GM18502 (cell line): ENCODE data around the gene EIF4G2.
A peak's percentile ranks its signal among the peaks of the same experiment; 100 is the strongest.

Source experiments
- ATAC-seq: cut with Tn5 transposase; IDR thresholded peaks from one replicate; pipeline ENCODE4 v1.9.1; 2021; ENCODE audit warnings: mild to moderate bottlenecking; ENCODE audit not compliant: unreplicated experiment, poor library complexity

EIF4G2 gene

DNA sequence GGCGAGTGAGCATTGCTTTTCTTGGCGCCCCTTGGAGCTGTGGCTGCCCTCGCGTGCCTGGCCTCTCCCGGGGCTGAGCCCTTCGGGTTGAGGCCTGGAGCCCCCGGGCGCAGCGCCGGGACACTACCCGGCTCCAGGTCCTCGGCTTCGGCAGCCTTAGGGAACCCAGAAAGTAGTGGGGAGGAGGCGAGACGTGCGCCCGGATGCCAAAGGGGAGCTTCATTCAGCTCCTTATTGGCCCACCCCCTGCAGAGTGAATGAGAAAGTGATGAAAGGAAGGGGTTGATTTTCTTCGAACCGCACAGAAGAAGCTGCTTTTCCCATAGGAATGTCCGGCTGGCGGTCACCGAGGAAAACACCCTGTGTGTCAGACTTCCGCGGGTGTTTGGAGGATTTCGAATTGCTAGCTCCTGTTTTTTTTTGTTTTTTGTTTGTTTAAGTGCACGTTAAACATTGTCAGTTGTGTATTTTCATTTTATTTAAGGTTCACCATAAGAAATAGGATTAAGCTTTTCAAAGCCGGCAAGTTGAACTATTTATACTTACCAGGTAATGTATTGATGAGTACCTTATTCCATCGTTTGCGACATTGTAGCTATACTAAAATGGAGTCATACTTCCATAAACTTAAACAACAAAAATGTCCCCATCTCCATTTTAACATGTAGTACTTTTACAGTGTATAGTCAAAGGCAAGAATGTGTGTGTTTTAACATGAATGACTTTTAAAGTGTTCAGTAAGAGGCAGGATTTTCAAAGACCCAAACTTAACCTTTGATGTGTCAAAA is 841 bp upstream of the EIF4G2 start:
- ATAC-seq, result peak; percentile 31

DNA sequence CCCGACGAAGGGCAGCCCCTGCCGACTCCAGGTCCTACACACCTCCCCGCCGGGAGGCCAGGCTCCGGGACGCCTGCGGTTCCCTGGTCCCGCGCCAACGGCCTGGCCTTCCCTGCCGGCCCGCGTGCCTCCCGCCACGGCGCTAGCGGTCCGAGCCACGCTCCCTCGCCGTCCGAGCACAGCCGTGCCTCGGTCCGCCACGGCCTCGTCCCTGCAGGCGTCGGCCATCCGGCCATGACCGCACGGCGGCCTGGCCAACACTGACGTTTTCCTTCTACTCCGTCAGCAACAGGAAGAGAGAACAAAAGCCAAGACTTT is 532 bp downstream of the EIF4G2 start:
- ATAC-seq, result no peak

DNA sequence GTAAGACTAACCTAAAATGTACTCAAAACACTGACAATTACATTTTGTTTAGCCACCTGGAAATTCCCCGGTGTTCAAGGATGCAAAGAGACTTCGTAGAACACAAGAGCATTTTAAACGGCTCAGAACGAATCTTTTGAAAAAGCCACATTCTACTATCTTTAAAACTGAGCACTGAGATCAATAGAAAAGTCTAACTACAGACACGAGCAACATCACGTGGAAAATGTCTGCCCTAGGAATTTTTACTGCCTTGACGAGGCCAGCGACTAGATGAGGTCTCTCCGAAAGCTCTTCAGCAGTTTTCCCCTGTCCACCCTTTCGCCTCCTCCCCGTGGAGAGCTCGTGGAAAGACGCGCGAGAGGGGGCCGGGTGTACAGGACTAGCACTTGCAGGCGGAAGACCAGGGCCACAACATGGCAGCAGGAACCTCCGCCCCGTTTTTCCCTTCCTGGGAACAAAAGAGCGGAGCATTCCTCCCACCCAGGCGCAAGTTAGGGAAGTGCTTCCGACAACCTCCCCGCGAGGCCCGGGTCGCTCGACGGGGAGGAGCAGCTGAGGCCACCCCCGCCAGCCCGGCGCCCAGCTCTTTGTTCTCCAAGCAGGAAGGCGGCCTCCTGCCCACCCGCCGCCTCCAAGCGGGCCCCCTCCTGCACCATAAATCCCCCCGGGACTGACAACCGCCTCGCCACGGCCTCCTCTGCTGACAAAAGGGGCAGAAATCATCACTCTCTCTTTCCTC is 1.1 kb downstream of the EIF4G2 start:
- ATAC-seq, result peak; percentile 7

DNA sequence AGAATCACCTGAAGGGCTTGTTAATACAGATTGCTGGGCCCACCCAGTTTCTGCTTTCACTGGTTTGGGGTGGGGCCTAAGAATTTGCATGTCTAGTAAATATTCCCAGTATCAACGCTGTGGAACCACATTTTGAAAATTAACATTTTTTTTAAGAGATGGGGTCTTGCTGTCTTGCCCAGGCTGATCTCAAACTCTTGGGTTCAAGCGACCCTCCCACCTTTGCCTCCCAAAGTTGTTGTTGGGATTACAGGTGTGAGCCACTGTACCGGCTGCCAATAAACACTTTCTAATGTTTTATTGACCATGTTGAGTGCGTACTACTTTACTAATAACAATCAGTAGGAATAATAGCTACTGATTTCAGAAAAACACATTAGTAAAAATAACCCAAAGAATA is 2.5 kb downstream of the EIF4G2 start:
- no peak for ATAC-seq

GRCh38 chr11:10805741-10806140 is 3.0 kb downstream of the EIF4G2 start:
- ATAC-seq, result no peak

DNA sequence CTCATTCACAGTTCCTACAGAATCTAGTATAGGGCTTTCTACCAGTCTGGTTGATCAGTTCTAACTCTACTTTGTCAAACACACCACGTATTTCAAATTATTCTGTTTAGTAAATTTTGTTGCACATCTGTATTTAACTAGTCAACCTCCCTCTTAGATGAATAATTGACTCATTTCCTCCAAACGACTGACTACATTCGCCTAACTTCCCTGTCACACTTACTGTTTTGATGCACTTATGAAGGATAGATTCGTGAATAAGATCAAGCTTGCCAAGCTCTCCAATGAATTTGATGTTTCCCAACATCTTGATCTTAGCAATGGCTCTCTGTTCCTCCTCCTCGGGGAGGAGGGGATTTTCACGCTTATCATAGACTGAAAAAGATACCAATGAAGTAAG is 5.0 kb downstream of the EIF4G2 start:
- ATAC-seq, result no peak

GRCh38 chr11:10800292-10800691 is 8.4 kb downstream of the EIF4G2 start:
- no peak for ATAC-seq

DNA sequence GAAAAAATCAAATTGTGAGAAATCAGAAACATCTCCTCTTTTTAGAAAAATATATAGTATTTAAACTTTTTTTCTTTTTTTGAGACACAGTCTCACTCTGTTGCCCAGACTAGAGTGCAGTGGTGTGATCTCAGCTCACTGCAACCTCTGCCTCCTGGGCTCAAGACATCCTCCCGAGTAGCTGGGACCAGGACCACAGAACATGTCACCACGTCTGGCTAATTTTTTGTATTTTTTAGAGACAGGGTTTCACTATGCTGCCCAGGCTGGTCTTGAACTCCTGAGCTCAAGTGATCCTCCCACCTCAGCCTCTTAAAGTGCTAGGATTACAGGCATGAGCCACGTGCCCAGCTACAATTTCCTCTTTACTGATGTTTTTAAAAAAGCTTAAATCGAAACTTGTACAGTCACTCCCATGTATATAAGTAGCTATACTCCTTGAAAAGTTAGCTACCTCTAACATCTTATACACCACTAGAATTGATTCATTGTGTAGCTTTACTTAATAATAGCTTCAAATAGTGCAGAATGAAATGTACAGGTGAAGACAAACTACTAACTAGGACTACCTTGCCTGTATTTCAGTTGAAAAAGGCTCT is 10.3 kb downstream of the EIF4G2 start:
- ATAC-seq, result no peak

DNA sequence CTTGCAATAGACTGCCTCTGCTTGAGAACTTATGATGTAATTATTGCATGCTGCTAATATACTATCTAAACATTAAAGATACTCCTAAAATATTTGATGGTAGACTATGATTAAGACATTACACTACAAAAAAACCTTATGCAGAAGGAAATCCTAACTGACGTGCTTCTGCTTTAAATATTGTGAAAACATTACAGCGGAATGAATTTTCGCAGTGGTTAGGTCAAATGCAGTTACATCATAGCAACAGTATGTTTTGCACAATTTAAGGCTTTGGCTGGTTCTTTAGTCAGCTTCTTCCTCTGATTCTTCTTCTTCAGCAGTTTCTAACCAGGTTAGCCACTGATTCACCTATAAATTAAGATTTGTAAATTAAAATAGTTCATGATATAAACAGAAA is 11.2 kb downstream of the EIF4G2 start:
- ATAC-seq, result no peak

DNA sequence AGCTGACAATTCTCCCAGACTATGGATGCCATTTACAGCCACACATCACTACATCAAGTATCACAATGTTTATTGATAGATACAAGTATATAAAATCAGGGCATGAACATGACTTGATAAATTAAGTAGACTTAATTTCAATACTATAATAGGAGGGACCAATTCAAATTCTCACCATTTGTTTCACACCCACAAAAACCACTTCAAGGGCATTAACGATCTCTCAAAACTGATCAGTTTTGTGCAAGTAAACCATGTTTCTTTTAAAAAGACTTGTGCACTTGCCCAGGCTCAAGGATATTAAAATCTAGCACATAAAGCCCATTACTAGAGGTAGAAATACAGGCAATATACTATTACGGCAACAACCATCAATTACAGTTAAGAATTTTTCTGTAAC is 11.7 kb downstream of the EIF4G2 start:
- ATAC-seq, result no peak

GRCh38 chr11:10796191-10796590 is 12.5 kb downstream of the EIF4G2 start:
- no peak for ATAC-seq

DNA sequence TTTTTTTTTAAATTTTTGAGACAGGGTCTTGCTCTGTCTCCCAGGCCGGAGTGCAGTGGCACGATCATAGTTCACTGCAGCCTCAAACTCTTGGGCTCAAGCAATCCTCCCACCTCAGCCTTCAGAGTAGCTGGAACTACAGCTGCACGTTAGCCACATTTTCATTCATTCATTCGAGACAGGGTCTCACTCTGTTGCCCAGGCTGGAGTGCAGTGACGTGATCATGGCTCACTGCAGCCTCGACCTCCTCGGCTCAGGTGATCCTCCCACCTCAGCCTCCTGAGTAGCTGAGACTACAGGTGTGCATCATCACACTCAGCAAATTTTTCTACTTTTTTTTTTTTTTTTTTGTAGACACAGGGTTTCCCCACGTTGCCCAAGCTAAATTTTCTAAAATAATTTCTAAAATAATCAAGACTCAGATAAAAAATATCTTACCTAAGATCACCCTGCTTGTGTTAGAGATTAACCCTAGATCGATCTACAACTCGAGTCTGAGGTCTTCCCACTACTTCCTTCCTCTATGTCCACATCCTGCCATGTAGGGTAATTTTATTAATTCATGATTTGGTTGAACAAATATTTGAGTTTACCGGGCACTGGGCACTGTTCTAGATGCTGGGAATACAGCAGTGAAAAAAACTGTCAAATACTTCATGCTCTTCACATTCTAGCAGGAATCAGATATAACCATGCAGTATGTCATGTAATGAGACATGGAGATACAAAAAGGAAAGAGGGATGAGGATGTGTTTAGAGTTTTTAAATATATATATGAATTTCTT is 15.1 kb downstream of the EIF4G2 start:
- ATAC-seq, result no peak

DNA sequence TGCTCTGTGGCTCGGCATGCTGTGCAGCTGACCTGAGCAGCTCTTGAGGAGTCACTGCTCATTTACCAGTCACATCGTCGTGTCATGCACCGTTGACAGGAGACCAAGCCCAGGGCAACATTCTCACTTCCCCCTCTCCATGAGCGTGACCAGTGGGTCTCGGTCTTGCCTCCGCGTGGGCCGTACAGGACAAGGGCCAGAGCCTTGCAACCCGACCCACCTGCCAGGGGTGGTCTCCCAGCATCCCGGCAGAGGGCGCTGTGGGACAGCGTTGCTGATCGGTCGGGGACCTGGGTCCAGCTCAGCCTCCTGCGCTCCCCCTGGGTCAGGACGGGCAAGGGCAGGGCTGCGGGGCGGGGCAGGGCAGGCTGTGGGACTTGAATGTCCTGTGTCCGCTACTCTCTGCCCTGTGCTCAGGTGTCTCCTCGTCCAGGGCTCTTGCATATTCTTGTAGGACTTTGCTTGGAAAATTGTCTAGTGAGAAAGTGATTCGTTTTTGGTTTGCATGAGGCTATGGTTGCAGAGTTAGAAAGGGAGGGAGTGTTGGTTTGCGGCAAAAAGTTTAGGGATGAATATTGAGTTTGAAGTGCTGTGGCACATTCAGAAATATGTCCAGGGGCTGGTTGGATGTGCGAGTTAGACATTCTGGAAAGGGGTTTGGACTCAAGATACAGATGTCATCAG is 16.2 kb downstream of the EIF4G2 start:
- ATAC-seq, result peak; percentile 90

DNA sequence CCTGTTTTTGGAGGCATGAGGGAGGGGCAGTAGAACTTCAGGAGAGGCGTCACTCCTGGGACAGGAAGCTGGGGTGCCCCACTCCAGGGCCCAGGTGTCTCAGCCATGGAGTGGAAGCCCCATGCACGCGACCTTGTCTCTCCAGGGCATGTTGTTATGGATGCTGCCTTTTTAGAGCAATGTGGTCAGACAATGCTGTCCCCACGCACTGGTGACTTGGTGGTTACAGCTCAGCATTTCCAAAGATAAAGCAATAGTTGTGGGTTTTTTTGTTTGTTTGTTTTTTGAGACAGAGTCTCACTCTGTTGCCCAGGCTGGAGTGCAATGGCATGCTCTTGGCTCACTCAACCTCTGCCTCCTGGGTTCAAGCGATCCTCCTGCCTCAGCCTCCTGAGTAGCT is 22.3 kb downstream of the EIF4G2 start:
- ATAC-seq, result no peak

GRCh38 chr11:10785146-10785474 is 23.6 kb downstream of the EIF4G2 start:
- ATAC-seq, result no peak

- ATAC-seq, result no peak
Measured at GRCh38 chr11:10784232-10785145, 24.2 kb downstream of the EIF4G2 start.

DNA sequence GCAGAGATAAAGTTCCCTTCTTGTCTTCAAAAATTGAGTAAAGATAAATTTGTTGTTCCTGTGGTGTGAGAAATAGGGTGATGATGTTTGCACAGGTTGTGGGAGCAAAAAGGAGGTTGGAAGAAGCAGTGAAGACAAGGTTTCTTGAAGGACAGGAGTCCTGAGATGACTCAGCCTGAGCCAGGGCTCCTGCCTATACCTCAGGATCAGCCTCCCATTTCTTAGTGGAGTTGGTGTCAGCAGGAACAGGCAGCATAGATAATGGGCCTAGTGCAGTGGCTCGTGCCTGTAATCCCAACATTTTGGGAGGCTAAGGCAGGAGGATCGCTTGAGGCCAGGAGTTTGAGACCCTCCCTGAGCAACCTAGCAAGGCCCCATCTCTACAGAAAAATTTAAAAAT is 28.7 kb downstream of the EIF4G2 start:
- no peak for ATAC-seq

- ATAC-seq, result no peak
Measured at GRCh38 chr11:10779086-10779485, 29.6 kb downstream of the EIF4G2 start.

GRCh38 chr11:10778217-10778970 is 30.3 kb downstream of the EIF4G2 start:
- ATAC-seq, result no peak
